ENCODE data around the gene OR11H12.
"Not testable (repeated sequence)": the region's sequence is repeated elsewhere in the genome, so short reads cannot be mapped to it uniquely, and the experiment has no call there.

OR11H12 gene, protein sequence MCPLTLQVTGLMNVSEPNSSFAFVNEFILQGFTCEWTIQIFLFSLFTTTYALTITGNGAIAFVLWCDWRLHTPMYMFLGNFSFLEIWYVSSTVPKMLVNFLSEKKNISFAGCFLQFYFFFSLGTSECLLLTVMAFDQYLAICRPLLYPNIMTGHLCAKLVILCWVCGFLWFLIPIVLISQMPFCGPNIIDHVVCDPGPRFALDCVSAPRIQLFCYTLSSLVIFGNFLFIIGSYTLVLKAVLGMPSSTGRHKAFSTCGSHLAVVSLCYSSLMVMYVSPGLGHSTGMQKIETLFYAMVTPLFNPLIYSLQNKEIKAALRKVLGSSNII

DNA sequence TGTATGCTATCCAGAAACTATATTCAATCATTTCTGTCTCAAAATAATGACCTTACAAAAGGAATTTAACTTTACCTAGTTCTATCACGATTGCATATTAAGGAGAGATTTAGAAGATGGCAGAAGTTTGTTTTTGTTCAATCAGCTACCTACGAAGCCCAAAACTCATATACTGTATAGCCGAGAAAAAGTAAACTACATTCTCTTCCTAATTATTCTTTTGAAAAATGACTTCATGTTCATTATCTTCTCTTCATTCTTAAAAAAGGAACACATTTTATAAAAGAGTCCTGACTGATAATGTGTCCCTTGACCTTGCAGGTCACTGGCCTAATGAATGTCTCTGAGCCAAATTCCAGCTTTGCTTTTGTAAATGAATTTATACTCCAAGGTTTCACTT, at the start of gene OR11H12:
TSS of gene OR11H12 (plus strand) at position 301 of the 400 bp plus-strand sequence. CDS start at position 301, 0 bp downstream.
- not testable (repeated sequence) for DNase-seq (ENCODE audit: low spot score)

DNA sequence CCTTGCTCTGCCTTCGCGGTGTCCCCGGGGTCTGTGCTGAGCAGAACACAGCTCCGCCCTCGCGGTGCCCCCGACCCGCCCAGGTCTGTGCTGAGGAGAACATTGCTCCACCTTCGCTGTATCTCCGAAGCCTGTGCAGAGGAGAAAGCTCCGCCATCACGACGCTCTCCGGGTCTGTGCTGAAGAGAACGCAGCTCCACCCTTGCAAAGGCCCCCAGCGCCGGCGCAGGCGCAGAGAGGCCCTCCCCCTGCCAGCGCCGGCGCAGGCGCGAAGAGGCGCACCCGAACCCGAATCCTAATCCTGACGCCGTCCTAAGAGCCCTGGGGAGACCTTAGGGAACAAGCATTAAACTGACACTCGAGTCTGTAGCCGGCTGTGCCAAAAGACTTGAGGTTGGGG, 18.0 kb upstream of the OR11H12 start:
- DNase-seq (ENCODE audit: low spot score) = not testable (repeated sequence)

- DNase-seq (ENCODE audit: low spot score) = not testable (repeated sequence)
Measured at GRCh38 chr14:18626610-18627213, 25.8 kb downstream of the OR11H12 start.

GRCh38 chr14:18636066-18636465, 35.1 kb downstream of the OR11H12 start:
- DNase-seq (ENCODE audit: low spot score) = not testable (repeated sequence)

DNA sequence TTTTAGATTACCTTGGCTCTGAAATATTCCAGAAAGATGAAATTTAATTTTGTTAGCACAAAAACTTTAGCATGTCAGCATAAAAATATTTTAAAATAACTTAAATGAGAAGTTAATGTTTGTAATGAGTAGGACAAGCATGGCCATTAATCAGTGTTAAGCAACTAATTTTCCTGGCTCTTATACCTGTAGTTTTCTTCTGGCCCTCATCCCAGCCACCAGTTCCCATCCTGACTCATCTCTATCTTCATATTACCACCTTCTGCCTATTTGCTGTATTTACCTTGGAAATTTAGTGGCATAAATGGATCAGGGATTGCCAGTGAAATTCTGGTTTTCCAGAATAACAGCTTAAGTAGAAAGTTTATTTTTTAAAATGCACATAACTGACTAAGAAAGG, 37.1 kb downstream of the OR11H12 start:
- not testable (repeated sequence) for DNase-seq (ENCODE audit: low spot score)

- not testable (repeated sequence) for DNase-seq (ENCODE audit: low spot score)
Measured at GRCh38 chr14:18638785-18639184, 37.9 kb downstream of the OR11H12 start.

DNA sequence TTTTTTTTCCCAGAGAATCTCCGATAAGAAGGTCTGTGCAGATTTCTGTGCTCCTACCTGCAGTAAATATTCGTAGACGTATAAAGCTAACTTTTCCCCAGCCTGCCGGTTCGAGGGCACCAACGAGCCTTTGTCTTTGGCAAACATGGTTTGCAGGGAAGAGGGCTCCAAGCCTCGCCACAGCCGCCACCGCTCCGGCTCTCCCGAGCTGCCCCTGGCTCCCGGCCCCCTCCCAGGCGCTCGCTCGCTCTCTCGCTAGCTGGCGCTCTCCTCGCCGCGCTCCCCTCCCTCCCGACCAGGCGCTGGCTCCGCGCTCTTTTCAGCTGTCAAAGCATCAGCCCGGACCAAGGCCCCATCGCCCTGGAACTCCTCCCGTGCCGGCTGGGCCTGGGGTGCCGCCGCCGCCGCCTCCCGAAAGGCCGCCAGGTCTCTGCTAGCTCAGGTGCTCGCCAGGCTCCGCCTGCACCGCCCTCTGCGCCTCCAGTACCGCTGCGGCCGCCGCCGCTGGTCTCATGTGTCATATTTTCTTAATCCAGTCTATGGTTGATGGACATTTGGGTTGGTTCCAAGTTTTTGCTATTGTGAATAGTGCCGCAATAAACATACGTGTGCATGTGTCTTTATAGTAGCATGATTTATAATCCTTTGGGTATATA, 45.3 kb downstream of the OR11H12 start:
- not testable (repeated sequence) for DNase-seq (ENCODE audit: low spot score)

Measured in SW480 (cell line).